Sigmoid colon (tissue), 7 donors: ENCODE data around the gene MGMT. TPM values are rescaled to one million over a fixed set of nuclear protein-coding genes. Genes with fewer than 3 reads are reported as not detected.

Experiments
- DNase-seq: peaks from one replicate; pipeline ENCODE4 v3.0.0-alpha.2; 2019
- H3K27ac ChIP-seq, 4 donors: fragments of 200-600 bp; sonication (generic); one replicate each; pipeline ENCODE4 v1.5.1; 2016 to 2019; ENCODE audit warnings: mild to moderate bottlenecking in 1 of 4
- H3K27me3 ChIP-seq, 3 donors: fragments of 200-600 bp; sonication (generic); one replicate each; pipeline ENCODE4 v1.5.1; 2019; ENCODE audit warnings: mild to moderate bottlenecking in 1 of 3
- H3K36me3 ChIP-seq, 4 donors: fragments of 200-600 bp; sonication (generic); one replicate each; pipeline ENCODE4 v1.5.1; 2016 to 2019
- H3K4me1 ChIP-seq, 4 donors: fragments of 200-600 bp; sonication (generic); one replicate each; pipeline ENCODE4 v1.5.1; 2017 to 2019
- H3K4me3 ChIP-seq, 4 donors: fragments of 200-600 bp; sonication (generic); one replicate each; pipeline ENCODE4 v1.5.1; 2017 to 2019; ENCODE audit warnings: mild to moderate bottlenecking in 2 of 4, moderate library complexity in 1 of 4
- H3K9me3 ChIP-seq, 4 donors: fragments of 200-600 bp in 3 of 4; sonication (generic) in 3 of 4; one replicate each; pipeline versions ENCODE4 v1.5.1 to v1.6.1; 2013 to 2019
- EP300 ChIP-seq, 4 donors: sonication (generic); formaldehyde crosslinking; IDR thresholded peaks; one replicate each; pipeline ENCODE4 v1.6.1; 2017; ENCODE audit warnings: antibody characterized with exemption in 4 of 4
- POLR2A ChIP-seq, 2 donors: fragments of 450-650 bp; IDR thresholded peaks; one replicate each; pipeline ENCODE4 v1.6.1; 2016; ENCODE audit warnings: antibody characterized with exemption in 2 of 2, mild to moderate bottlenecking in 2 of 2, moderate library complexity in 2 of 2
- POLR2AphosphoS5 ChIP-seq, 4 donors: sonication (generic); formaldehyde crosslinking; IDR thresholded peaks; one replicate each; pipeline ENCODE4 v1.6.1; 2017; ENCODE audit warnings: antibody characterized with exemption in 4 of 4
- WGBS, 2 donors: extraction: QIAGEN DNeasy Blood & Tissue Kit; methylation state at CpG; one replicate each; pipeline ENCODE4 v1.1.7; 2013; 5-methylcytosine and 5-hydroxymethylcytosine counted together
- intact Hi-C: fragments of 100-400 bp; cut with DNase I; formaldehyde crosslinking; loops from one replicate; pipeline ENCODE4 v1.15.1; 2023
- polyA plus RNA-seq, 3 donors: library from polyadenylated mRNA; stranded (reverse); fragments of 200-250 nt; gene quantifications; one replicate each; pipeline ENCODE4 v1.2.3, GENCODE V29; 2013
- total RNA-seq, 4 donors: library from RNA; depleted of rRNA; stranded (reverse); fragments of >200 nt; gene quantifications; one replicate each; pipeline ENCODE4 v1.1.0, GENCODE V29; 2016
- TF ChIP-seq, protein P1 (sequence below), 4 experiments: fragments of 450-650 bp in 3 of 4; fragments of 200-600 bp in 1 of 4; IDR thresholded peaks; one replicate each; pipeline ENCODE4 v1.5.1; 2016 to 2019; ENCODE audit warnings: antibody characterized with exemption in 4 of 4, mild to moderate bottlenecking in 3 of 4, moderate library complexity in 2 of 4
- donor health status: healthy with polysubstance abuse.
- donor health status: Bipolar disorder and iron deficiency.
- donor health status: healthy.

Gene MGMT
- total and polyA plus RNA-seq, 7 donors = 7.2 to 40.3 (median 24.3) TPM

DNA sequence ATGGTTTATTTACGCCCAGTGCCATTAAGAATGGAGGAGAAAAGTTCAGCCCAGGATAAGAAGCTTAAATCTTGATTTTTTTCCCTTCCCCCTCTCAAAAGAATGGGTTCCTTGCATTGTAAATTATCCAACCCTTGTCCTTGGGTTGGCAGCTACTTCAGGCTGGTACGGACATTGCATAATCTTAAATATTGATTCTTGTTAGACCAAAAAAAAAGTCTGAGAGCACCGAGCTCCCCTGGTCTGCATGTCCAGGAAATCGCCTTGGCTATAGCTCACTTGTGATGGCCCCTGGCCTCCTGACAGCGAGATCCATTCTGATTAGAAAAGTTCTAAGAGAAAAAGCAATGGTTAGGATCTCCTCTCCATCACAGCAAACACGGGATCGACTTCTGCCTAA lies 345.4 kb downstream of the MGMT start:
- intact Hi-C loops = no loop called here
- no peak for DNase-seq
- TF ChIP-seq POLR2AphosphoS5 (IDR thresholded peaks at IDR 0.05) = no peak
- Histone ChIP-seq H3K27ac (no peak overlapping the region), H3K27me3 (peaks cover 0 to 32% (median 0%) of the 10 kb centered on the region in 3 donors), H3K4me3 (no peak overlapping the region), H3K9me3 (no peaks in the 10 kb centered on the region), H3K4me1 (no peaks in the 10 kb centered on the region), H3K36me3 (no peaks in the 10 kb centered on the region)
- 58 to 76% methylated on average over 7 of the region's 7 CpGs for WGBS, 2 donors

DNA sequence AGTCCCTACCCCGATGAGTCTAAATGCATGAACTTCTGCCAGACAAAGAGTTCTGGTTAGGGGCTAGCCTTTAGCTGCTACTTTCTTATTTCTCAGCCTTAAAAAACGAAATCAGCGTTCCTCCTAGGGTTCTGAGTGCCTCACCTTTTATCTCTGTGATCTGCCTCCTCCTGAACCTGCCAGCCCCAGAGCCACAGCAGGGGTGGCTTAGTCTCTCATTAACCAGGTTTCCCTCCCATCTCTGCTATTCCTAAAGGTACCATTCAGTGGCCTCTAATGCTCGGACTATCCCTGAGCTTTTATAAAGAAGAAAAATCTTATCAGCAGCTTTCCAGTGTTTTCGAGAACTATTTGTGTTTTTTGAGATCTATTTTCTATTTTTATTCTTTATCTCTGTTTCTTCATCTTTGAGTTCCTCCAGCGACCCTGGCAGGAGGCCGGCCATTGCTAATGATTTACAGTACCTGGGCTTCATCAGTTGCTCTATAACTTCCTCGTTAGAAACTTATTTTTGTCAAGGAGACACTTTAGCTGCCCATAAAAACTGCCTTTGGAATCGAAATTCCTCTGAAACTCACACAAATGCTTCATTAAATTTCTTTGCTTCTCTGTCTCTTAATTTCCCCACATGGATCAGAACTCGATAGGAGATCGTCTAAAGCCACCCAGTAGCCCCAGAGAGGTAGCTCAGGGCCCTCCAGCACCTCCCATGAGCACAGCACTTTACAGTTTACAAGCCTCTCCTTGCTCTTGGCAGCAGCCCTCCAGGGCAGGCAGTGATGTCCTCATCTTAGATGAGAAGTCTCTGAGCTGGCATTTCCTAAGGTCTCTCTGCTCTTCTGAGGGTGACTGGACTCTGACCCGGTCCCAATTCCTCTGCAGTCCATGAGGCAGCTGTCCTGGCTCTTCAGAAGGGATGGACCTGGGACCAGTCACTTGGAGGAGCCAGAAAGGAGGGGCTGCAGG lies 347.9 kb downstream of the MGMT start:
- no peak for TF ChIP-seq EP300 (IDR thresholded peaks at IDR 0.05)
- TF ChIP-seq POLR2A (IDR thresholded peaks at IDR 0.05) = no peak
- TF ChIP-seq POLR2AphosphoS5 (IDR thresholded peaks at IDR 0.05) = no peak
- TF ChIP-seq, protein P1, sequence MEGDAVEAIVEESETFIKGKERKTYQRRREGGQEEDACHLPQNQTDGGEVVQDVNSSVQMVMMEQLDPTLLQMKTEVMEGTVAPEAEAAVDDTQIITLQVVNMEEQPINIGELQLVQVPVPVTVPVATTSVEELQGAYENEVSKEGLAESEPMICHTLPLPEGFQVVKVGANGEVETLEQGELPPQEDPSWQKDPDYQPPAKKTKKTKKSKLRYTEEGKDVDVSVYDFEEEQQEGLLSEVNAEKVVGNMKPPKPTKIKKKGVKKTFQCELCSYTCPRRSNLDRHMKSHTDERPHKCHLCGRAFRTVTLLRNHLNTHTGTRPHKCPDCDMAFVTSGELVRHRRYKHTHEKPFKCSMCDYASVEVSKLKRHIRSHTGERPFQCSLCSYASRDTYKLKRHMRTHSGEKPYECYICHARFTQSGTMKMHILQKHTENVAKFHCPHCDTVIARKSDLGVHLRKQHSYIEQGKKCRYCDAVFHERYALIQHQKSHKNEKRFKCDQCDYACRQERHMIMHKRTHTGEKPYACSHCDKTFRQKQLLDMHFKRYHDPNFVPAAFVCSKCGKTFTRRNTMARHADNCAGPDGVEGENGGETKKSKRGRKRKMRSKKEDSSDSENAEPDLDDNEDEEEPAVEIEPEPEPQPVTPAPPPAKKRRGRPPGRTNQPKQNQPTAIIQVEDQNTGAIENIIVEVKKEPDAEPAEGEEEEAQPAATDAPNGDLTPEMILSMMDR (IDR thresholded peaks at IDR 0.05) = no peak
- Histone ChIP-seq H3K27me3 (peaks cover 0 to 32% (median 0%) of the 10 kb centered on the region in 3 donors), H3K4me3 (no peak overlapping the region), H3K27ac (no peak overlapping the region), H3K4me1 (no peaks in the 10 kb centered on the region), H3K9me3 (no peaks in the 10 kb centered on the region), H3K36me3 (no peaks in the 10 kb centered on the region)
- WGBS, 2 donors = 29 to 42% methylated on average over 12 of the region's 12 CpGs
- intact Hi-C loops = no loop called here
- no peak for DNase-seq

DNA sequence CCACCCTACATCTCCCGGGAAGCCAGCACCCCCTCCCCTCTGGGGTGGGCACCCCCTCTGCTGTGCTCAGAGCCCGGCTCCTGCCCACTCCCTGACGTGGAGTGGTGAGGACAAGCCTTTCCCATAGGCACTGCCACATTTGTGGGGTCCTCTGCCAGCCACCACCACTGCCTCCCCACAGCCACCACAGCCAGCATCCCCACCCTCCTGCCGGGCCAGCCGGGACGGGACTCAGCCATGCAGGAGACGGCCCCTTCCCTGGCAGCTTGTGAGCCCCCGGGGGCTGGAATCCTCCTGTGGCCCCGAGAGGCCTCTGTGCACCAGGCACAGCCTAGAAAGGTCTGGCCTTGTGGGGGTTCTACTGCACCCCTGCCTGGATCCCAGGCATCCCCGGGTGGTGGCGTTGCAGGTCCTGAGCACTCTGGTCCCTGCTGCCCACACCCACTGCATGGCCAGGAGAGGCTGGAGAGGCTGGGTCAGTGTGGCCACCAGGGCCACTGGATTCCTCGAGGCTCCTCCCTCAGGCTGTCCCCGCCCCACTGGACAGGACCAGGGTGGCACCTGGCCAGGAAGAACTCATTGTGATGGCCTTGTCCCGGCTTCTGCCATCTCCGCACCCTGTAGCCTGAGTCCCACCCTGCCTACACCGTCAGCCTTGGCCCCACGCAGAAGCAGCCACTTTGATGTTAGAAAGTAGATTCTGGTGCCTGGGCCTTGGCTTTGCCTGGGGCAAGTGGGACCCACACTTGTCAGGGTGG lies 349.0 kb downstream of the MGMT start:
- Histone ChIP-seq H3K27ac (no peak overlapping the region), H3K9me3 (no peaks in the 10 kb centered on the region), H3K27me3 (peaks cover 0 to 32% (median 0%) of the 10 kb centered on the region in 3 donors), H3K4me1 (no peaks in the 10 kb centered on the region), H3K4me3 (no peak overlapping the region), H3K36me3 (no peaks in the 10 kb centered on the region)
- intact Hi-C loops = no loop called here
- no peak for TF ChIP-seq POLR2A (IDR thresholded peaks at IDR 0.05)
- TF ChIP-seq POLR2AphosphoS5 (IDR thresholded peaks at IDR 0.05) = no peak
- TF ChIP-seq, protein P1 (IDR thresholded peaks at IDR 0.05) = no peak
- no peak for TF ChIP-seq EP300 (IDR thresholded peaks at IDR 0.05)
- WGBS, 2 donors = 77 to 91% methylated on average over 17 of the region's 17 CpGs
- no peak for DNase-seq

DNA sequence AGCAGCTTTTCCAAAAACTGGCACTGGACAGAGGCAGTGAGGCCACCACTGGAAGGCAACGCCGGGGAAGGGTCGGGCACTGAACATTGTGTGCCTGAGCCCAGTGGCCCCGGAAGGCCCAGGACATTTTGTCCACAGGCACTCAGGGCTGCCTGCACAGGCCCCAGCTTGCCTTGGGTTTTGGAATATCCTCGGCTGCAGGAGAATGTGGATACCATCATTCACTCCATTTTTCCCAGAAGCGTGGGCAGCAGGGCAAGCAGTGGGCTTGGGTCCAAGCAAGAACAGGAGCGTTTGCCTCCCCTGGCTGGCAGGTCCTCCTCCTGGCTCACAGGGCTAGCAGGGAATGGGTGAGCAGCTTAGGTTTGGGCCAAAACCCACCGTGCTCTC lies 349.6 kb downstream of the MGMT start:
- TF ChIP-seq, protein P1 (IDR thresholded peaks at IDR 0.05) = no peak
- no peak for TF ChIP-seq POLR2AphosphoS5 (IDR thresholded peaks at IDR 0.05)
- TF ChIP-seq EP300 (IDR thresholded peaks at IDR 0.05) = no peak
- no peak for TF ChIP-seq POLR2A (IDR thresholded peaks at IDR 0.05)
- Histone ChIP-seq H3K27me3 (peaks cover 0 to 29% (median 0%) of the 10 kb centered on the region in 3 donors), H3K27ac (no peak overlapping the region), H3K4me1 (no peaks in the 10 kb centered on the region), H3K4me3 (no peak overlapping the region), H3K9me3 (no peaks in the 10 kb centered on the region), H3K36me3 (no peaks in the 10 kb centered on the region)
- no peak for DNase-seq
- intact Hi-C loops = no loop called here
- 82 to 92% methylated on average over 8 of the region's 8 CpGs for WGBS, 2 donors
